Measurements from ENCODE around the gene ZFAND5.

ZFAND5 gene

DNA sequence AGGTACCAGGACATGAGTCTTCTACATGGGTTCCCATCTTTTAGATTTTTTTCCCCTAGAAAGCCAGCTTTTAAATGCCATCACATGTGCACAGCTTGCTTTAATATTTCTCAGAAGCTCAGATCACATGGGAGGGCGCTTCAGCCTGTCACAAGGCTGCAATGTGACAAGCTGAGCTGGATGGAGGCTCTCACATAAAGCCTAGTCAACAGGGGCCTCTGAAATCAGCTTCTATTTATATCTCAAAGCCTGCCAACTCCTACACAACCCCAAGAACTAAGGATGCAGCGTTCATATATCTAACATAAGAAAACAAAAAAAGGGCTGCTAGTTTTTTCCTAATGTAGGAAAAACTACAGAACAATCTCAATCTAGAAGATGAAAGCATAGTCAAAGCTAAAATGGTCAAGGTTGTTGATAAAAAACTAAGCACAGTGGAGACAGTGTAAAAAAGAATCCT lies 2.3 kb downstream of the ZFAND5 start:
- DNase-seq = peak; percentile 73

DNA sequence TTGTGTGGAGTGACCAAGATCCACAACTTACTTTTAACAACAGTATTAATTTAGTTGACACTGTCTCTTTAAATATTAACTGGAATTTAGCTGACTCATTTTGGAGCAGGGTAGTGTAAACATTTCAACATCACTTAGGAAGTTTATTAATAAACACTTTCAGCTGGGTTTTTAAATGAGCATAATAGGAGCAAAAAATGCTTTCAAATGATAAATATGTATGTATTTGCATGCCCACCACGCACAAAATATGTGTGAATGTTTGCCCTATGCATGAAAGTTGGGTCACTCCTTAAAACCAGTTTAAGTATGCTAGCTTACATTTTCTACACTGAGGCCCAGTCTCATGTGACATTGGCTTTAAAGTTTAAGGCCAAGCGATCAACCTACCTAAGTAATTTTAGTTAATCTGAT lies 2.9 kb downstream of the ZFAND5 start:
- no peak for DNase-seq

DNA sequence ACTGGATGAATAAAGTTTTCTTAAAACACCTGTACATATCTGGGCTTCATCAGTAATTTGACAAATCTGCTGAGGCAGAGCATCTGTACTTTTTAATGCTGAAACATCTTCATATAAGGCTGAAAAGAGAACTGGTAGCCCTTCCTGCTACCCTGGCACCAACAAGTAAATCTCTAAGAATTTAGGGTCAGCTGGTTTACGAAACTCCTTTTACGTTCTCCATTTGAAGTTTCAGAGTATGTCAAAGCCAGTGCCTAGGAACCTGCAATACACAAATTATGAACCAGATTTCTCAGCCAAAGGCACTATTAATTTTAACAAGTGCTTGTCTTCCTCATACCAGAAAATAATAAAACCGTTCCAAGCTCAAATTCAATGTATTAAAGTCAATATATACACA lies 3.8 kb downstream of the ZFAND5 start:
- DNase-seq = no peak

DNA sequence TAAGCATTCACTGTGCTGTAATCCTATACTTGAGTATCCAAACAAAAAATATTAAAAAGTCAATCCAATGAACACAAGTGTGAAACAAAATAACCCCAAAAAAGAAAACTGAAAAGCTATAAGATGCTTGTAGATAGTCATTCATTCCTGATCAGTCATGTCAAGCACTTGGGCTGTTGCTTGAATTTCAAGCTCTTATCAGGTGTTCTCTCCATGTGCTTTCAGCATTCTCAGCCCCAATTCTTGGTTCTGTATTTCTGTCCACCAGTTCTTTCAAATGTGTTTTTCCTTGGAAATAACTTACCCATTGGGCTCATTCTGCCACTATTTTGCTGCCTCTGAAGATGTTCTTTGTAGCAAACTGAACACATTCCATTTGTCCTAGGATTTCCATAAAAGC lies 4.7 kb downstream of the ZFAND5 start:
- no peak for DNase-seq

DNA sequence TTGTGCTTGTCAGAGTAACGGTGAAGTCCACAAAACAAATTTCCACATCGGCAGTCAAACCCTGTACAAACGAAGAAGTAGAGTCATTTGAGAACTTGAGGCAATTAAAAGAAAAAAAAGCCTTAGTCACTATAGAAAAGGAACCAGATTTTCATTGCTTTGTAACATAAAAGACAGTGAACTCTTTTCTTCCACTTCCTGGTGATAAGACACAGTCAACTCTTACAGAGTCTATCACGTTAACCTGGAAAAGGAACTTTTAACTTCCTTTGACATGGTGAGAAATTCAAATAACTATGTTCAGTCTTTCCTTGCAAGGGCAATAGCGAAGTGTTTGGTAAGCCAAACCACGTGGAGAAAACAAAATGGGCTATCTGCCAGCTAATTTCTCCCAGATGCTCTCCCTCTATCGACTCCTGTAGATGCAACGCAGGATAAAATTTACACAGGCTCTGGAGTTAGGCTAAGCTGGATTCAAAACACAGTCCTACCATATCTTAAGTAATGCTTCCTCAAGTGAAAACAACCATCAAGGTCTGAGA lies 8.9 kb downstream of the ZFAND5 start:
- peak; percentile 38 for DNase-seq

DNA sequence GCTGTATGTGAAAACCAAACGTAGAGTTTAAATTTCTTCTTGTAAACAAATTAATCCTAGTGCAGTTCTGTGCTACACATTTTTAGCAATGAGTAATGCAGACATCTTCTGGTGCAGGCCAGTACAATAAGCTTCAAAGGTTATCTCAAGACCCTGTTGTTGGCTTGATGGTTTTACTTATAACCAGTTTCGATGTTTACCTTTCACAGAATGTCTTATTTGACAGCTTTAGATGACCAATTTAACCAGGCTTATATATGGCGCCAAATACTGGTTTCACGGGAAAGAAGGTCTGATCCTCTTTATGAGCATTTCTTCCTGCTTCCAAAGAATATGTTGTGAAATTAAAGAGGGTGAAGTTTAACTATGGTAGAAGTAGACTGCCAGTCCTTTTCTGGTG lies 9.9 kb downstream of the ZFAND5 start:
- DNase-seq = no peak

DNA sequence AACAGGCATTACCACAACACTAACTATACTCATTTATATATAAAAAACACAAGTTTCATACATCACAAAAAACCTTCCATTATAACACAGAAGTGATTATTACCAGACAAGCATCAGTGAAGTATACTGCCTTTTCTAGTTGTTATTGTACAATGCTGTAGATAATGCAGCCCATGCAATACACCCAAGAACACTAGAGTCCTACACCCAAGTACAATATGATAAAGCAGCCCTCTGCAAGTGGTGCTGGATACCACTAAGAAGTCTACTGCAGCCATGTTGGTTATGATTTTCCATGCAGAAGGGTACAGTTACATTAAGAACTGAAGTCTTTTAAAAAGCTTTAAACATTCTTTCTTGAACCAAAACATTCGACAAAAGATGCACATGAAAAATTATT lies 10.3 kb downstream of the ZFAND5 start:
- no peak for DNase-seq

DNA sequence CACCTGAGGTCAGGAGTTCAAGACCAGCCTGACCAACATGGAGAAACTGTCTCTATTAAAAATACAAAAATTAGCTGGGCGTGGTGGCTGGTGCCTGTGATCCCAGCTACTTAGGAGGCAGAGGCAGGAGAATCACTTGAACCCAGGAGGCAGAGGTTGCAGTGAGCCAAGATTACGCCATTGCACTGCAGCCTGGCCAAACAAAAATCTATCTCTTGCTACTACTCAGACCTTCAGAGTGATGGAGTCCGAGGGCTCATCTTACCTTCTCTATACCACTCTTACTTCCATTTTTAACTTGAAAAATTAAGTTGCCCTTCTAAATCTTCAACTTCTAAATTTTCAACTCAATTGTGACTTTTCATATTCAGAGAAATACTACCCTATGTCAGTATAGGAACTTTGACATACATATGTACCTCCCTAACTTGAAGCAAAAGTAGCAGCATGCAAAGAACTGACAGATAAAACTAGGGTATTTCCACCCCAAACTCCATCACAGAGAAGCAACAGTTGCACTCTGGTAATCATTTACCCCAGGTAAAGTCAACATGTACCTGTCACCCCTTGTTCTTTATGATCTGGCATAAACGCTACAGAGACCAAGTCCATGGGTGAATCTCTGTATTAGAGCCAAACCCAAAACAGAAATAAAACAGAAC lies 11.4 kb downstream of the ZFAND5 start:
- no peak for DNase-seq

DNA sequence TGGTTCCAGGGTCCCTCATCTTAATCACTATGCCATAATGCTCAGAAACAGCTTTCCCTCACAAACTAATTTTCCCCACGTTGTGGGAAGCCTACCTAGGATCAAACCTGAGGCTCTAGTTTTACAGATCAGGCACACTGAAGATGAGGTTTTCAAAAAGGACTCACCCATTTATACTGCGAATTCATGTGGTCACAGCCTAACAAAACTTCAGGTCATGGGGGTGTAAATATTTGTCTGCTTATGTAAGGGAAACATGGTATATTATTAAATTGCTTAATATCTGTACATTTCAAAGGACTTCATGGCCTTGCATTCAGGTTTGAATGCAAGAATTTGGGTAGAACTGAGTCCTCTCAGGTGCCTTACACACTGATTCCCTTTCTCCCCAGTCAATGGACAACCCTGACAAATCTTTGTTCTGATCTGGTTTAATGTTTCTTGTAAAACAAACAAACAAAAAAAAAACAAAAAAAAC lies 12.1 kb downstream of the ZFAND5 start:
- no peak for DNase-seq

DNA sequence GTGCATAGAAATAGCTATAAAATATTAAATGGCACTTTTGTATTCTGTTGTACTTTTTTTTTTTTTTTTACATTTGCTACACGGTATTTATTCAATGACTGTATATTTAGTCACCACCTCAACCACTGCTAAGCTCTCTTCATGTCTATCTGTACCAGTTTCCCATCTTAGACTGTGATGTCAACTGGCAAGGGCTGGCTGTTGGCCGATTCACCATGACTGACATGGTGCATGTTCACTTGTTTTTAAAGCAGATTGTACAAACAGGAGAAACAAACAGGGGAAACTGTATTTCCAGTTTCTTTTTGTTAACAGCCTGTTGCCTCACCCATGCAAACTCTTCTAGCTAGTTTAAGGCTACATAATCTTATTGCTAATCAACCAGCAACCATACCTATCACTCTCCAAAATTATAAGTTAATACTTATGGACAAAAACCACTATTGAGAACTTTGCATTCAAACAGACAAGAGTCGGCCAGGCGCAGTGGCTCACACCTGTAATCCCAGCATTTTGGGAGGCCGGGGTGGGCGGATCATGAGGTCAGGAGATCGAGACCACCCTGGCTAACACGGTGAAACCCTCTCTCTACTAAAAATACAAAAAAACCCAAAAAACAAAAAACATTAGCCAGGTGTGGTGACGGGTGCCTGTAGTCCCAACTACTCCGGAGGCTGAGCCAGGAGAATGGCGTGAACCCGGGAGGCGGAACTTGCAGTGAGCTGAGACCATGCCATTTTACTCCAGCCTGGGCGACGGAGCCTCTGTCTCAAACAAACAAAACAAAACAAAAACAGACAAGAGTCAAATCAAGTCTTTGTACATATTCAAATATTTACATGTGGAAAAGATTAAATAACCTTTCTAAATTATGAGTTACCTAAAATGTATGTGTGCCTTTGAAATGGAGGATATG lies 13.2 kb downstream of the ZFAND5 start:
- DNase-seq = no peak

DNA sequence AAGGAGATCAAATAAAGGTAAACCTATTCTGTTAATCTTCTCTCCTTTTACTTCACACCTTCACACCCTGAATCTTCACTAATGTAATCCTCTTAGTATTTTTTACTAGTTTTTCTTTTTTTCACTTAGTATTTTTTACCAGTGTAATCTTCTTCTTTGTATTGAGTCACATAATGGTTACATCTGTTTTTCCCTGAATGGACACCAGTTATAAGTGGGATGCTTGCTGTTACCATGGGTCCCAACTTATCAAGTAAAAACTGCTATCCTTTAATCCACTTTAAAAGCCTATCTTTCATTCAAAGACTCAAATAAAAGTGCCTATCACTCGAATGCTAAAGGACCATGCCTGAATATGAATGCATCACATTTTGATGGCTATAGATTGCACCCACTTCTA lies 15.1 kb downstream of the ZFAND5 start:
- DNase-seq = no peak

DNA sequence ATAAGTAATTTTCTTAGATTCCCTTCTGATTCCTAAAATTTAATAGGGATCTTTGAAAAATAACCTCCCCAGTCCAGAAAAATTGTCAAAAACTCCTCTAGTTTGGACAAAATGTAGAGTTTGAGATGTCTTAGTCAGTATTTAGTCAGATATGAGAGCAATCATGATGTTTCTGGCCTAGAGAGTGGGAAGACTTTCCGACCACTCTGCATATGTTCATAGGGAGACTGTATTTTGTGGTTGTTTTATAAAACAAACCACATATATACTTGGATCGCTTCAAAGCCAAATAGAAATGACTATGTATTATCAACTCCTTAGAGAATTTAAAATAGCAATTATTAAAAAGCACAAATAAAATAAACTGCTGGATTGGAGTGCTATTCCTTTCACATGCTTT lies 15.8 kb downstream of the ZFAND5 start:
- DNase-seq = no peak

DNA sequence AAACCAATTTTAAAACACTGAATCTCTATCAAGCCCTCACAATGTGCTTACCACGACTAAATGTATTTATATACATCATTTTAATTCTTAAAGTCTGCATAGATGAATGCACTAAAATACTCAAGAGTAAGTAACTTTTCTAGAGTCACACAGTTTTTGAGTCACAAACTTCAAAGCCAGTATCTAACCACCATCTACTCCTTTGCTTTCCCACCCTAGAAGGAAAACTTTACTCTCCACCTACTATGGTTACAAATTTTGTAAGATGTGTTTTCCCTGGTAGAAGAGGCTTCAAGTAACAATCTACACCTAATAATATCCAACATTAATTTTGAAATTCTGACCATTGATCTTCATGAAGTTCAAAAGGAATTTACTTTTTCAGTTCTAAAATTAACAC lies 18.7 kb downstream of the ZFAND5 start:
- no peak for DNase-seq

DNA sequence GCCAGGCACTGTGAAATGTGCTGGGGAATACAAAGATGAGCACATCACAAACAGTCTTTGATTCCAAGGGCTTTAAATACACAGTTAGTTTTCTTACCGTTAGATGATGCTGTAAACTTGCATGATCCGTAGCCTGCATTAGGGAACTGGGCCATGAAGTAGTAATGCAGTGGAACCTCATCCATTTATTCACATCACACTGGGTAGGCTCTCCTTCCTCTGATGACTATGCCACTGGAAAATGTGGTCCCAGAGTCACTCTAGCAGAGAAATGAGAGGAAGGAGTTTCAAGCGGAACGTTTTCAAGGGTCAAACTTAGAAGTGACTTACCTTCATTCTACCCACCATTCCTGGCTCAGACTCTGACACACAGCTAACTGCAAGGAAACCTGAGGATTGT lies 26.4 kb downstream of the ZFAND5 start:
- DNase-seq = no peak

DNA sequence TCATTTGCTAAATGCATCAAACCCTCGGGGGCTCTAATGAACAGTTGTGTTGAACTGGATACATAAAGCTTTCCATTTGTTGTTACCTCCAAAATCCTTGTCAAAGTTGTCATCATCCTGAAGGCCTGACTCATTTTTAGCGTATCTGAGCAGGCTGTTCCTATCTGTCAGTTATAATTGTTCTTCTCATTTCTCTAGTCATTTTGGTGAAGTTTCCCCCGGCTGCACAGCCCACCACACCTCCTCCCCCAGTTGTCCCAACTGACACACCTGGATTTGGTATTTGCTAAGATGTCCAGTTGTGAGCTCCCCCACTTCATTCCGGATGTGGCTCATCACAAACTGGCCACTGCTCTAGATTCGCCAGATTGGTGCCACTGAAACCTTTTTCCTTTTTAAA lies 27.7 kb downstream of the ZFAND5 start:
- DNase-seq = no peak

DNA sequence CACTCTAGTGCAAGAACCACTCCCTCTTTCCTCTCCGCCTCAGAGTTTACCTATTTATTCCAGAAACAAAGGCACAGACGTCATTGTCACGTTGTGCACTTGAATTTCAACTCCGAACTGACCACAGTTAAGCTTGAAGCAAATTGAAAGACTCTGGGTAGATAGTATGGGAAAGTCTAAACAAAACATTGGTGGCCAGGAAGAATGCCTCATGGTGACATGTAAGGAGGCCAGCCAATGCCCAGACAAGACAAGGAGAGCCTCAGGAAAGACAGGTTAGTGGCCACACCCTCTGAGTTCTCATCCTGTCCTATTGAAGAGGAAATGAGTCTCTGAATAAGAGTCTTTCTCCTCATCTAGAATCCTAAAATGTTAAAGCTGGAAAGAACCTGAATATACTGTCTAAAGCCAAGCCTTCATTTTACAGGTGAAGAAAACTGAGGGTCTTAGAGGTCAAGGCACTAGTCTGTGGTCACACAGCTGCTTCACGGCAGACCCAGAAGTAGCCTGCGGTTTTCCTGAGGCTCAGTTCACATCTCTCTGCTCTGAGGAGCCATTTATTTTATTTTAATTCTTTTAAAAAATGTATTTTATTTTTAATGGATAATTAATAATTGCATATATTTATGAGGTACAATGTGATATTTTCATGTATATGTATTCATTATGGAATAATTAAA lies 30.2 kb downstream of the ZFAND5 start:
- no peak for DNase-seq

DNA sequence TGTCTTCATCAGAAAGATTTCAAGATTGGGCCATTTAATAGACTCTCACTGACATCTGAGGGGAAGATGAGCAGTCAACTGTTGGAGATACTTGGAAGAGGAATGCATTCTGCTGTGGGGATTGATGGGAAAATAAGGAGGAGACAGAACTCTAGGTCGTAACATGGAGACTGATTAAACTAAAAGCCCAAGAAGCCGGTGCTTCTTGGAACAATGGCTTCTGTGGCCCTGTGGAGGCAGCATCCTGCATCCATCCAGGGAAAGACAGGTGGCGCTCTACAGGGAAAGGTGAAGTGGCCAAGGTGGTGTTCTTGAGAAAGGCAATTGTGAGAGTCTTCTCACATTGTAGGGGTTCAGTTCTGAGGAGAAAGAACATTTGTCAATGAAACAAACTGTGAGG lies 31.3 kb downstream of the ZFAND5 start:
- no peak for DNase-seq

DNA sequence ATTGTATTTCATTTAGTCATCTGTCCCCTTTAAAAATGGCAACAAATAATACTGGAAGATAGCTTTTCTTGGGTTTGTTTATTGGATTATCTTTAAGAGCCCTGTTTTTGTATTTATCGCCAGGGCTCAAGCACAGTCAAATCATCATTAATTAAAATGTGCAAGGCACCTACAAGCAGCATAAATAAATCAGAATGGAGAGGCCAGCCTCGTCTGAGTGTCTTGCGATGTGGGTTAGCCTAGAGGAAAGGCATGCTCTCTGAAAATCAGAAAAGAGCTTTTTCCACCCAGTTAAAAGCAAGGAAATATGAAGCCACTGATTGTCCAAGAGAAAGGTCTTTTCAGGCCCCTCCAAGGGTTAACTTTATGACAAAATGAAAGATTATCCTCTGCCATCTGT lies 31.8 kb downstream of the ZFAND5 start:
- DNase-seq = no peak

DNA sequence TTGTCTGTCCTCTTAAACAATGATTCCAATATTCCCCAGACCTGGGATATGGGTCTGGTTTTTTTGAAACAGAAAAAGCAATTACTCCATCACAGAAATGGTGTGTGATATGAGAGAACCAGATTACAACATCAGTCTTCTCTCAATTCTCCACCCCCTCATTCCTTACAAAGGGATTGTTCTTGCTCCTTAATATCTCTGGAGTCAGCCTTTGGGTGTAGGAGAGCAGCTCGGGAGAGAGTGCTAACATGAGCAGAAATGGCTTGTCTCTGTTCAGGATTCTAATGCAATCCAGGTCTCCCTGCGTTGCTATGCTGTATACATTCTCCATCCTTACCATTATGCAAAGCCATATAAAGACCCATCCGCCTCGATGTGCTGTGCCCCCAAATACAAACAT lies 32.7 kb downstream of the ZFAND5 start:
- DNase-seq = no peak

DNA sequence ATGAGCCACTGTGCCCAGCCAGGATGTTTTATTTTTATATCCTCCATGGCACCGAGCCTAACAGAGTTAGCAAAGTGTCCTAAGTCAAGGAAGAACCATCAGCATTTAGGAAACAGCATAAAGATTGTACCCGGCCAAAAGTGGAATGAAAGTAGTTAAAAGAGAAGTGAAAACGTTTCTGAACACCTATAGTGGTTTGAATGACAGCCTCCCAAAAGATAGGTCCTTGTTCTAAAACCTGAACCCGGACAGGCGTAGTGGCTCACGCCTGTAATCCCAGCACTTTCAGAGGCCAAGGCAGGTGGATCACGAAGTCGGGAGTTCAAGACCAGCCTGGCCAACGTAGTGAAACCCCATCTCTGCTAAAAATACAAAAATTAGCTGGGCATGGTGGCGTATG lies 37.4 kb downstream of the ZFAND5 start:
- DNase-seq = no peak

DNA sequence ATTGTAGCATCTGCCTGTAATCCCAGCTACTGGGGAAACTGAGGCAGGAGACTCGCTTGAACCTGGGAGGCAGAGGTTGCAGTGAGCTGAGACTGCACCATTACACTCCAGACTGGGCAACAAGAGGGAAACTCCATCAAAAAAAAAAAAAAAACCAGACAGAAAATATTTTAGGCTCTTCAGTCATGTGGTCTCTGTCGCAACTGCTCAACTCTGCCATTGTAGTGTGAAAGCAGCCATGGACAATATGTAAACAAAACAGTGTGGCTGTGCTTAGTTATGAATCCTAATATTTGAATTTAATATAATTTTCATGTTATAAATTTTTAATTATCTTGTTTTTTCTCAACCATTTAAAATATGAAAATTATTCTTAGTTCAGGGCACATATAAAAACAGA lies 38.4 kb downstream of the ZFAND5 start:
- no peak for DNase-seq

DNA sequence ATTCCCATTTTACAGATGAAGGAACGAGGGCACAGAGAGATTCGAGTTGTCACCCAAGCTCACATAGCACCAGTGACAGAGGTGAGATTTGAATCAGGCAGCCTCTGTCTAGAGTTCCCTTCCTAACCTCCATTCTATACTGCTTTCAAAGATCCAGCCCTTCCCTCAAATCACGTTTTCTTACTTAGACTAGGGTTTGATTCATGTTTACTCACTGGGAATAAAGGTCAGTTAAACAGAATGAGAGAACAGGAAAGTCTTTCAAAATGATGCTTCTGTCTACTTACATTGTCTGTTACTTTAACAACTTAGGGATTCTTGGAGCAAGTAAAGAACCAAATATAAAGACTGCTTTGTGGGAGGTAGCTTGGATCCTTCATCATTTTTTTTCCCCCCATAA lies 40.0 kb downstream of the ZFAND5 start:
- no peak for DNase-seq

DNA sequence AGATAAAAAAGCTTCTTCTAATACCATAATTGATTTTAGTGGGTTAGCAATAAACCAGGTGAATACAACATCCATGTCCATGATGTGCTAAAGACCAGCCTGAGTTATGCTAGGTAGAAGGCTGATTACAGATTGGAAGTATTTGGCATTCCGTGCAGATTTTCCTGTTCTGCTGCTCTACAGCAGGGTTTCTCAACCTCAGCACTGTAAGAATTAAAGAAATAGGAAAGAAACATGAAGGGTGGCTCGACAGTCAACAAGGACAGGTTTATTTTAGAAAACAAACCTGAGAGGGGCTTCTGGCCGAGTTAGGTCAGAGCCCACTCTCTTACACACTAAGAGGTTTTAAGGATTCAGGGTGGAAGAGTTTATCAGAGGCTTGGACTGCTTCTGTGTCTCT lies 42.3 kb downstream of the ZFAND5 start:
- no peak for DNase-seq

Measured in hematopoietic multipotent progenitor cell treated with erythropoietin and hydrocortisone succinate and interleukin-3 and kit ligand, for 8 days (in vitro differentiated cells).